Adrenal gland (tissue), 12 donors: Measurements from ENCODE around the gene RIMBP2. TPM values are rescaled to one million over a fixed set of nuclear protein-coding genes. Genes with fewer than 3 reads are reported as not detected.

ENCODE experiments used
- DNase-seq, 7 donors: peaks; one replicate each; pipeline ENCODE4 v3.0.0-alpha.2; 2019 to 2020
- H3K27ac ChIP-seq, 5 donors: fragments of 200-600 bp; sonication (generic) in 4 of 5; 1 replicate in 3 of 5; 2 replicates in 2 of 5; pipeline versions ENCODE4 v1.5.1 to v1.8.0; 2016 to 2020; ENCODE audit warnings: mild to moderate bottlenecking in 1 of 5
- H3K27me3 ChIP-seq: fragments of 200-600 bp; 2 replicates; pipeline ENCODE4 v1.8.0; 2021
- H3K36me3 ChIP-seq, 2 donors: fragments of 200-600 bp; replicated peaks in 1 of 2; 1 replicate in 1 of 2; 2 replicates in 1 of 2; pipeline versions ENCODE4 v1.5.1 to v1.8.0; 2018 to 2022
- H3K4me1 ChIP-seq, 2 donors: fragments of 200-600 bp; replicated peaks in 1 of 2; 1 replicate in 1 of 2; 2 replicates in 1 of 2; pipeline versions ENCODE4 v1.5.1 to v1.8.0; 2018 to 2021
- H3K4me3 ChIP-seq, 4 donors: fragments of 200-600 bp; sonication (generic) in 3 of 4; one replicate each; pipeline ENCODE4 v1.5.1; 2016 to 2018
- H3K9me3 ChIP-seq, 3 donors: fragments of 200-600 bp; sonication (generic) in 1 of 3; replicated peaks in 1 of 3; 1 replicate in 2 of 3; 2 replicates in 1 of 3; pipeline versions ENCODE4 v1.5.1 to v1.8.0; 2016 to 2021
- CTCF ChIP-seq, 6 experiments: fragments of 450-650 bp in 4 of 6; fragments of 200-600 bp in 2 of 6; sonication (generic) in 1 of 6; IDR thresholded peaks; 1 replicate in 5 of 6; 2 replicates in 1 of 6; pipeline versions ENCODE4 v1.5.1 to v1.8.0; 2016 to 2021; ENCODE audit warnings: antibody characterized with exemption in 6 of 6, mild to moderate bottlenecking in 2 of 6, moderate library complexity in 1 of 6
- POLR2A ChIP-seq, 2 donors: fragments of 450-650 bp; IDR thresholded peaks; one replicate each; pipeline ENCODE4 v1.6.1; 2017; ENCODE audit warnings: antibody characterized with exemption in 2 of 2, mild to moderate bottlenecking in 2 of 2, moderate library complexity in 1 of 2
- WGBS, 4 donors: extraction: QIAGEN DNeasy Blood & Tissue Kit in 2 of 4; methylation state at CpG; one replicate each; pipeline versions ENCODE4 v1.1.5 to v1.1.7; 2013 to 2017; 5-methylcytosine and 5-hydroxymethylcytosine counted together
- intact Hi-C, 2 donors: fragments of 100-400 bp; cut with DNase I; formaldehyde crosslinking; loops; one replicate each; pipeline versions ENCODE4 v1.14.1 to v1.15.0; 2022 to 2023
- polyA plus RNA-seq, 3 donors: library from polyadenylated mRNA; stranded (reverse); fragments of 200-250 nt in 2 of 3; fragments of 350-450 nt in 1 of 3; fragmentation: Illumina TruSeq in 1 of 3; extraction: RNeasy Lipid Tissue Mini Kit (QIAGEN cat#74804) in 1 of 3; gene quantifications; one replicate each; pipeline ENCODE4 v1.2.3, GENCODE V29; 2013 to 2014
- total RNA-seq, 9 donors: library from RNA; depleted of rRNA in 4 of 9; stranded (reverse); fragments of >200 nt in 4 of 9; fragments of 120-200 nt in 1 of 9; fragmentation: NEBNext Ultra II Directional in 1 of 9; extraction: Animal tissue kit (Norgen Biotek cat#: 25700) in 1 of 9; gene quantifications; one replicate each; pipeline versions ENCODE4 v1.1.0 to v1.2.4, GENCODE V29; 2013 to 2023
- donor health status: healthy with polysubstance abuse.
- donor health status: Bipolar disorder and iron deficiency.
- donor health status: DM: yes; HTN: yes; CAD: no.
- donor health status: DM: no; HTN: no; CAD: no.
- donor health status: DM: no; HTN: no; CAD: no.
- donor health status: DM: yes; HTN: yes; CAD: no.

RIMBP2 gene
- total and polyA plus RNA-seq, 12 donors: 0.18 to 23.9 (median 6.3) TPM; not detected in 2

GRCh38 chr12:130655881-130656280, 60.2 kb downstream of the RIMBP2 start:
- Histone ChIP-seq H3K4me1 (no peaks in the 10 kb centered on the region), H3K36me3 (no peaks in the 10 kb centered on the region), H3K9me3 (no peaks in the 10 kb centered on the region), H3K27ac (no peak overlapping the region), H3K27me3 (no peaks in the 10 kb centered on the region), H3K4me3 (no peak overlapping the region)
- 77 to 88% (median 83%) methylated on average over 3 to 9 of the region's 9 CpGs for WGBS, 4 donors
- TF ChIP-seq POLR2A (IDR thresholded peaks at IDR 0.05) (no peak), CTCF (IDR thresholded peaks at IDR 0.05) (no peak)
- intact Hi-C loops: no loop called here
- DNase-seq: no peak

- no peak for DNase-seq
- no peak overlapping the region for H3K4me3 ChIP-seq
- intact Hi-C loops: no loop called here
- WGBS, 4 donors: 66 to 82% (median 74%) methylated on average over 4 of the region's 4 CpGs
- no peak overlapping the region for H3K27ac ChIP-seq
- H3K27me3 ChIP-seq: no peaks in the 10 kb centered on the region
- H3K4me1 ChIP-seq: no peaks in the 10 kb centered on the region
- TF ChIP-seq CTCF (IDR thresholded peaks at IDR 0.05) (no peak), POLR2A (IDR thresholded peaks at IDR 0.05) (no peak)
- H3K36me3 ChIP-seq: no peaks in the 10 kb centered on the region
- no peaks in the 10 kb centered on the region for H3K9me3 ChIP-seq
Measured at GRCh38 chr12:130655010-130655409, 61.1 kb downstream of the RIMBP2 start.

- no peaks in the 10 kb centered on the region for H3K4me1 ChIP-seq
- no peak overlapping the region for H3K4me3 ChIP-seq
- no peak for DNase-seq
- no peak overlapping the region for H3K27ac ChIP-seq
- intact Hi-C loops: no loop called here
- H3K9me3 ChIP-seq: no peaks in the 10 kb centered on the region
- no peaks in the 10 kb centered on the region for H3K27me3 ChIP-seq
- no peaks in the 10 kb centered on the region for H3K36me3 ChIP-seq
- 83 to 88% (median 85%) methylated on average over 11 to 16 of the region's 16 CpGs for WGBS, 4 donors
- TF ChIP-seq POLR2A (IDR thresholded peaks at IDR 0.05) (no peak), CTCF (IDR thresholded peaks at IDR 0.05) (no peak)
Measured at GRCh38 chr12:130651188-130651959, 64.7 kb downstream of the RIMBP2 start.

- WGBS, 4 donors: 54 to 69% (median 60%) methylated on average over 9 of the region's 9 CpGs
Measured at GRCh38 chr12:130650131-130650530, 66.0 kb downstream of the RIMBP2 start.

More at GRCh38 chr12:130650131-130650530, 66.0 kb downstream of the RIMBP2 start:
- H3K36me3 ChIP-seq: no peaks in the 10 kb centered on the region
- no peak for TF ChIP-seq CTCF (IDR thresholded peaks at IDR 0.05)
- no peak for TF ChIP-seq POLR2A (IDR thresholded peaks at IDR 0.05)
- H3K9me3 ChIP-seq: no peaks in the 10 kb centered on the region
- intact Hi-C loops: no loop called here
- no peak for DNase-seq
- no peak overlapping the region for H3K27ac ChIP-seq
- H3K4me1 ChIP-seq: no peaks in the 10 kb centered on the region
- no peak overlapping the region for H3K4me3 ChIP-seq
- no peaks in the 10 kb centered on the region for H3K27me3 ChIP-seq
